Mammary epithelial cell (primary cell): Measurements from ENCODE around the gene DNAJC28.

Experiments used
- EZH2 ChIP-seq: IDR thresholded peaks from 2 replicates; pipeline ENCODE4 v1.6.1; 2012; ENCODE audit warnings: low read length, inconsistent platforms, borderline replicate concordance
- TF ChIP-seq, protein P1 (sequence below), 2 donors: IDR thresholded peaks in 1 of 2; conservative IDR thresholded peaks in 1 of 2; 2 replicates each; pipeline ENCODE4 v1.5.1; 2011 to 2012; ENCODE audit warnings: inconsistent platforms in 2 of 2, low read length in 2 of 2, mild to moderate bottlenecking in 2 of 2, control low read depth in 1 of 2, low read depth in 1 of 2; ENCODE audit not compliant: insufficient read depth in 1 of 2; ENCODE audit errors: extremely low read depth in 1 of 2

DNA sequence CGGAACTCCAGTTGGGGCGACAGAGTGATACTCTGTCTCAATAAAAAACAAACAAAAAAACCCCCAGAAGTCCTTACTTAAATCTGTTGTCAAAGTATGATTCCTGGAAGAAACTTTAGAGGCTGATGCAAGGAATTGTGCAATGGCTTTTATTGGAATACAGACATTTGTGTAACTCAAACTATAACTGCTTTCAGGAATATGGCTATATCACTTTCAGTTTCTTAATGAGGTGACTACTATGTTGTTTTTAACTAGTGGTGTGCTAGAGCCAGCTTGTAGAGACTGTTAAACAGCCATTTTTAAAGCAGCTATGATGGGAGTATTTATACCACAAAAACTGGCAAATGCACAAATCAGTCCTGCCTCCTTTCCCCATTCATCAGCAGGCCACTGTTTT lies 22.7 kb upstream of the DNAJC28 start:
- TF ChIP-seq, protein P1, sequence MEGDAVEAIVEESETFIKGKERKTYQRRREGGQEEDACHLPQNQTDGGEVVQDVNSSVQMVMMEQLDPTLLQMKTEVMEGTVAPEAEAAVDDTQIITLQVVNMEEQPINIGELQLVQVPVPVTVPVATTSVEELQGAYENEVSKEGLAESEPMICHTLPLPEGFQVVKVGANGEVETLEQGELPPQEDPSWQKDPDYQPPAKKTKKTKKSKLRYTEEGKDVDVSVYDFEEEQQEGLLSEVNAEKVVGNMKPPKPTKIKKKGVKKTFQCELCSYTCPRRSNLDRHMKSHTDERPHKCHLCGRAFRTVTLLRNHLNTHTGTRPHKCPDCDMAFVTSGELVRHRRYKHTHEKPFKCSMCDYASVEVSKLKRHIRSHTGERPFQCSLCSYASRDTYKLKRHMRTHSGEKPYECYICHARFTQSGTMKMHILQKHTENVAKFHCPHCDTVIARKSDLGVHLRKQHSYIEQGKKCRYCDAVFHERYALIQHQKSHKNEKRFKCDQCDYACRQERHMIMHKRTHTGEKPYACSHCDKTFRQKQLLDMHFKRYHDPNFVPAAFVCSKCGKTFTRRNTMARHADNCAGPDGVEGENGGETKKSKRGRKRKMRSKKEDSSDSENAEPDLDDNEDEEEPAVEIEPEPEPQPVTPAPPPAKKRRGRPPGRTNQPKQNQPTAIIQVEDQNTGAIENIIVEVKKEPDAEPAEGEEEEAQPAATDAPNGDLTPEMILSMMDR (conservative IDR thresholded peaks at IDR 0.05 in 1 of 2, IDR thresholded peaks at IDR 0.05 in 1 of 2; ENCODE audit: extremely low read depth in 1 of 2, insufficient read depth in 1 of 2, low read depth in 1 of 2, low read length in 2 of 2) = no peak
- TF ChIP-seq EZH2 = no peak
